ENCODE measurements around the gene GOLGA6L7.

- TF ChIP-seq POLR2A (IDR thresholded peaks at IDR 0.05; ENCODE audit: extremely low read depth, insufficient read length) (no peak), CTCF (IDR thresholded peaks at IDR 0.05; ENCODE audit: low read depth, low read length) (no peak)
Measured at GRCh38 chr15:28885630-28886430, 37.4 kb upstream of the GOLGA6L7 start, which contains the start of gene APBA2.
